HepG2 (cell line): Measurements from ENCODE around the gene MAVS. TPM values are rescaled to one million over a fixed set of nuclear protein-coding genes. Genes with fewer than 3 reads are reported as not detected.

ENCODE experiments used
- ATAC-seq: fragments of 200-7000 bp; cut with Tn5 transposase; 3 replicates; pipeline ENCODE4 v1.9.1; 2020; ENCODE audit warnings: mild to moderate bottlenecking, moderate library complexity
- BruUV-seq: library from RNA; stranded (reverse); fragments of 400-500 nt; replicated peaks from 2 replicates; lab custom pipeline; 2021; lab: Mats Ljungman, UMichigan
- CTCF ChIA-PET: fragments of 300-600 bp; formaldehyde crosslinking; extraction: SDS; loops from one replicate; lab custom pipeline; 2021; ENCODE audit warnings: low total read pairs, inconsistent platforms, low intra/inter-chr PET ratio; lab: Yijun Ruan, JAX
- POLR2A ChIA-PET: fragments of 350-600 bp; sonication (Branson Sonifier 250); formaldehyde crosslinking; loops from one replicate; lab custom pipeline; 2020; ENCODE audit warnings: antibody characterized with exemption, inconsistent platforms; lab: Yijun Ruan, JAX
- DNase-seq: peaks from one replicate; pipeline ENCODE4 v3.0.0-alpha.2; 2015; ENCODE audit warnings: low spot score
- FAIRE-seq: peaks from 3 replicates; lab custom pipeline; 2011; peaks lifted over from hg19 to GRCh38; lab: Jason Lieb, UNC
- H2AFZ ChIP-seq: one replicate; pipeline ENCODE4 v1.6.1; 2011; ENCODE audit warnings: low read length, inconsistent platforms
- H3K27ac ChIP-seq: fragments of 300-600 bp; 3 replicates; pipeline ENCODE4 v1.8.0; 2011; ENCODE audit warnings: mixed run types, mild to moderate bottlenecking, mixed read lengths, low read length, inconsistent platforms; ENCODE audit not compliant: insufficient read depth; ENCODE audit errors: extremely low read length
- H3K27me3 ChIP-seq, 2 experiments: fragments of 200-600 bp in 1 of 2; 2 replicates in 1 of 2; 3 replicates in 1 of 2; pipeline versions ENCODE4 v1.6.0 to v1.8.0; 2011; ENCODE audit warnings: low read length in 2 of 2, mild to moderate bottlenecking in 2 of 2, moderate library complexity in 2 of 2, inconsistent platforms in 1 of 2; ENCODE audit not compliant: insufficient read depth in 2 of 2, control insufficient read depth in 1 of 2
- H3K36me3 ChIP-seq, 2 experiments: fragments of 200-600 bp in 1 of 2; replicated peaks in 1 of 2; 2 replicates in 1 of 2; 3 replicates in 1 of 2; pipeline versions ENCODE4 v1.5.1 to v1.8.0; 2011; ENCODE audit warnings: low read length in 2 of 2, inconsistent platforms in 1 of 2; ENCODE audit not compliant: insufficient read depth in 2 of 2, control insufficient read depth in 1 of 2
- H3K4me1 ChIP-seq: 2 replicates; pipeline ENCODE4 v1.5.1; 2012; ENCODE audit warnings: low read length, inconsistent platforms; ENCODE audit not compliant: insufficient read depth
- H3K4me2 ChIP-seq: 2 replicates; pipeline ENCODE4 v1.6.0; 2011; ENCODE audit warnings: low read depth, low read length, inconsistent platforms
- H3K4me3 ChIP-seq, 3 experiments: fragments of 200-600 bp in 1 of 3; sonication (generic), shearing (Covaris generic) in 1 of 3; replicated peaks in 1 of 3; 2 replicates each; pipeline ENCODE4 v1.5.1; 2011 to 2016; ENCODE audit warnings: low read length in 3 of 3, inconsistent platforms in 2 of 3, low read depth in 2 of 3, mild to moderate bottlenecking in 2 of 3, control low read depth in 1 of 3, mixed read lengths in 1 of 3; ENCODE audit not compliant: insufficient read depth in 1 of 3
- H3K79me2 ChIP-seq: one replicate; pipeline ENCODE4 v1.6.1; 2011; ENCODE audit warnings: low read length, inconsistent platforms; ENCODE audit not compliant: insufficient read depth
- H3K9ac ChIP-seq: 2 replicates; pipeline ENCODE4 v1.6.0; 2011; ENCODE audit warnings: mild to moderate bottlenecking, low read depth, low read length, inconsistent platforms; ENCODE audit not compliant: insufficient read depth
- H3K9me3 ChIP-seq: 2 replicates; pipeline ENCODE4 v1.5.1; 2012; ENCODE audit warnings: mild to moderate bottlenecking, low read length
- H4K20me1 ChIP-seq: 2 replicates; pipeline ENCODE4 v1.6.0; 2011; ENCODE audit warnings: inconsistent platforms, mild to moderate bottlenecking, low read length, moderate library complexity; ENCODE audit not compliant: insufficient read depth
- HNRNPL ChIP-seq: fragments of 200-400 bp; formaldehyde crosslinking; IDR thresholded peaks from 2 replicates; pipeline ENCODE4 v1.6.1; 2017; ENCODE audit warnings: mild to moderate bottlenecking, low read depth, low read length
- ZBTB14 ChIP-seq: sonication (generic); formaldehyde crosslinking; IDR thresholded peaks from 2 replicates; pipeline ENCODE4 v1.4.0; 2020; ENCODE audit warnings: missing genetic modification reagents
- ZMYM3 ChIP-seq: sonication (generic); formaldehyde crosslinking; IDR thresholded peaks from 2 replicates; pipeline ENCODE4 v1.5.1; 2020; ENCODE audit warnings: mild to moderate bottlenecking, missing genetic modification reagents
- ZNF121 ChIP-seq: sonication (generic); formaldehyde crosslinking; IDR thresholded peaks from 2 replicates; pipeline ENCODE4 v1.5.0; 2020; ENCODE audit warnings: mild to moderate bottlenecking, missing genetic modification reagents
- ZNF770 ChIP-seq: sonication (generic); formaldehyde crosslinking; IDR thresholded peaks from 2 replicates; pipeline ENCODE4 v1.5.0; 2020; ENCODE audit warnings: mild to moderate bottlenecking, missing genetic modification reagents
- WGBS: methylation state at CpG from one replicate; pipeline ENCODE4 v1.1.6; 2017; ENCODE audit warnings: low lambda C conversion rate; 5-methylcytosine and 5-hydroxymethylcytosine counted together
- in situ Hi-C: cut with HindIII; loops from 2 replicates; pipeline ENCODE4 v1.10.0; 2017; ENCODE audit warnings: low pct_unique_long_range_greater_than_20kb; ENCODE audit not compliant: extremely low pct_ligation_motif_present
- intact Hi-C: fragments of 100-400 bp; cut with micrococcal nuclease; formaldehyde crosslinking; loops from one replicate; pipeline ENCODE4 v1.10.0; 2022; ENCODE audit not compliant: unreplicated experiment
- polyA plus RNA-seq, 8 experiments: library from polyadenylated mRNA; depleted of rRNA in 3 of 8; stranded (reverse) in 7 of 8; unstranded in 1 of 8; fragments of >200 nt; fragmentation: Illumina TruSeq in 4 of 8; extraction: Trizol in 4 of 8; gene quantifications; 2 replicates each; pipeline versions ENCODE4 v1.2.1 to v1.2.3, GENCODE V29; 2011 to 2016; ENCODE audit warnings: low read depth in 4 of 8, missing spikeins in 1 of 8, mixed read lengths in 1 of 8; ENCODE audit not compliant: insufficient read depth in 1 of 8
- total RNA-seq, 5 experiments: library from RNA; depleted of rRNA; stranded (reverse); fragments of >200 nt; fragmentation: Illumina TruSeq; extraction: Trizol; gene quantifications; 2 replicates each; pipeline ENCODE4 v1.2.3, GENCODE V29; 2016; ENCODE audit warnings: low read depth in 1 of 5

The MAVS gene
- total and polyA plus RNA-seq, 2 of the 13 experiments (the other 11 are each of a cell fraction or from before 2014, with no cell fraction given), result 27.3 to 36.6 TPM

GRCh38 chr20:3902446-3902845 is 55.8 kb downstream of the MAVS start:
- TF ChIP-seq ZMYM3 (CRISPR knock-in tag), result peak; percentile 75
- TF ChIP-seq ZNF121 (CRISPR knock-in tag), result peak; percentile 95
- TF ChIP-seq ZBTB14 (CRISPR knock-in tag), result no peak
- no peak for TF ChIP-seq HNRNPL
- TF ChIP-seq ZNF770 (CRISPR knock-in tag), result peak; percentile 94
- H3K27me3 ChIP-seq, result no peaks in the 10 kb centered on the region
- DNase-seq (no peak), ATAC-seq (no peak), FAIRE-seq (no peak)
- peaks cover 73% of the 10 kb centered on the region for H3K4me1 ChIP-seq
- peaks cover 98% of the 10 kb centered on the region for H3K79me2 ChIP-seq
- no peaks in the 10 kb centered on the region for H3K9me3 ChIP-seq
- H3K4me2 ChIP-seq, result no peak overlapping the region
- H3K9ac ChIP-seq, result no peak overlapping the region
- no peak overlapping the region for H3K4me3 ChIP-seq
- ChIA-PET POLR2A (interaction anchor here (1.2 kb wide), 1 partner anchor 14 kb away, joined by 3 read pairs; the partner anchor contains the start of gene PANK2), CTCF (no interaction called here)
- intact Hi-C loops (no loop called here), in situ Hi-C loops (no loop called here)
- H2AFZ ChIP-seq, result no peak overlapping the region
- no peak overlapping the region for H3K27ac ChIP-seq
- H4K20me1 ChIP-seq, result peaks cover 96% of the 10 kb centered on the region
- peaks cover 2 to 35% of the 10 kb centered on the region in 2 experiments; a peak in 3 of 5 replicates for H3K36me3 ChIP-seq
- BruUV-seq, result no TSS peak
- WGBS, result 93% methylated on average over 5 of the region's 5 CpGs
